ENCODE data around the gene EPHA3.
"Not testable (repeated sequence)": the region's sequence is repeated elsewhere in the genome, so short reads cannot be mapped to it uniquely, and the experiment has no call there.

The EPHA3 gene

DNA sequence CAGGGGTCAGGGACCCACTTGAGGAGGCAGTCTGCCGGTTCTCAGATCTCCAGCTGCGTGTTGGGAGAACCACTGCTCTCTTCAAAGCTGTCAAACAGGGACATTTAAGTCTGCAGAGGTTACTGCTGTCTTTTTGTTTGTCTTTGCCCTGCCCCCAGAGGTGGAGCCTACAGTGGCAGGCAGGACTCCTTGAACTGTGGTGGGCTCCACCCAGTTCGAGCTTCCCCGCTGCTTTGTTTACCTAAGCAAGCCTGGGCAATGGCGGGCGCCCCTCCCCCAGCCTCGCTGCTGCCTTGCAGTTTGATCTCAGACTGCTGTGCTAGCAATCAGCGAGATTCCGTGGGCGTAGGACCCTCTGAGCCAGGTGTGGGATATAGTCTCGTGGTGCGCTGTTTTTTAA lies 243.5 kb downstream of the EPHA3 start:
- not testable (repeated sequence) for DNase-seq (ENCODE audit: insufficient read length, low spot score); FAIRE-seq

DNA sequence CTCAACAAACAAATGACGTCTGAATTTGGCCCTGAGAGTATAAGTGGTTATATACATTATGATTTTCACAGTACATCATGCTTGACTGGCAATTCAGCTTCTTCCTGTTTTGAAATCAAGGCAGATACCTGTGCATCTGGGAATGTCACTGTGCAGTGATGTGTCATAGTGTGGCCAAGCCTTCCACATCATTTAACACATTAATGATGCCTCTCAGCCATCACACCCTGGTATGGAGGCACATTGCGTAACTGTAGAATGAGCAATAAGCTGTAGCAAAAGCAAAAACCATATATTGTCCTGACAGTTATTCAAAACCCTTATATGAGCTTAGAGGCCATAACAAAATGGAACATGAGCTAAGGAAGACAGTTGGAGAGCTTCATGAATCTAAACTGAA lies 246.0 kb downstream of the EPHA3 start:
- DNase-seq (ENCODE audit: insufficient read length, low spot score) (peak; percentile 0), FAIRE-seq (no peak)

DNA sequence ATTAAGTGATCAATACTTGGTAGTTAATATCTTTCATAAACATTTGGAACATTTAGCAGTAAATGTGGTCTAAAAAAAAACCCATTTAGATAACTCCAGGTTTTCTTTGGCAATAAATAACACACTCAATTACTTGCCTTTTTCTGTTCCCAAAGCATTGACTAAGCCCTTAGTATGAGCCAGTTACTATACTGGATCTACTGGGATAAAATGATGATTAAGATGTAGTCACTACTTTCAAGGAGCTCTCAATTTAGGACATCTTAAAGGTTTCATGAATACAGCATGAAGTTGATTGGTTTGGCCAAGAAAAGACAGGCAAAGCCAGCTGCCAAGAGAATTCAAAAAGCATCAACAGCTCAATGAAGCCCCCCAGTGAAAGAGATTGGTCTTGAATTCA lies 250.9 kb downstream of the EPHA3 start:
- DNase-seq (ENCODE audit: insufficient read length, low spot score), result no peak
- FAIRE-seq, result no peak

DNA sequence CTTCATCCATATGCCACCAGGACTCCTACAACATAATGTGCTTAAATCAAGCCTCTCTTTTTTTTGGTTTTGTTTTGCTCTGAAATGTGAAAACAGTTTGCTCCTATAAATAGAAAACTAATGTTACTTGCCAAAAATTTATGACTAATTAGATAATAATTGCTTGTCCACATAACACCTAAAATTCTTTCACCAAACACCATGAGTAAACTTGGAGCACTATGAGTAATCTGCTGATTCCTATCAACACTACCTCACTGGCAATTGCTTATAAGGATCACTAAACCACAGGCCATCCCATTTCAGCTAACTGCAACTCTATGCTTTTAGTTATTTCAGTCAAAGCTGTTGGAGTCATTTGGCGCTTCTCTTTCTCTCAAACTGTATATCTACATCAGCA lies 252.7 kb downstream of the EPHA3 start:
- DNase-seq (ENCODE audit: insufficient read length, low spot score), result no peak
- no peak for FAIRE-seq

DNA sequence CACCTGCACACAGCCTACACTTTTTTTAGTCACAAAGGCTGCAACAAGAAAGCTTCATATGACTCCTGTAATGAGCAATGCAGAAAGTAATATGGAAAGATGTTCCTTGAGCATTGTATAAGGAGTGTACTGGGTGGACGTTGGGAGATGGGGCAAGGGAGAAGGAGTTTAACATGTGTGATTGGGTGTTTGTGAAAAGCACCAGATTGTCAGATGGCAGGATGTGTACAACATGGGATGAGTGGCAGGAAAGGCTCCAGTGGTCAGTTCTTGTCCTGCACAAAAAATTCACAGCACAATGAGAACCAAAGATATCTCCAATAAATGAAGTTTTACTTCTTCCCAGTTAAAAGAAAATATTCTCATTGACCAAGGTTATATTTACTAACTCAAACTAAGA lies 255.1 kb downstream of the EPHA3 start:
- no peak for DNase-seq (ENCODE audit: insufficient read length, low spot score)
- no peak for FAIRE-seq

DNA sequence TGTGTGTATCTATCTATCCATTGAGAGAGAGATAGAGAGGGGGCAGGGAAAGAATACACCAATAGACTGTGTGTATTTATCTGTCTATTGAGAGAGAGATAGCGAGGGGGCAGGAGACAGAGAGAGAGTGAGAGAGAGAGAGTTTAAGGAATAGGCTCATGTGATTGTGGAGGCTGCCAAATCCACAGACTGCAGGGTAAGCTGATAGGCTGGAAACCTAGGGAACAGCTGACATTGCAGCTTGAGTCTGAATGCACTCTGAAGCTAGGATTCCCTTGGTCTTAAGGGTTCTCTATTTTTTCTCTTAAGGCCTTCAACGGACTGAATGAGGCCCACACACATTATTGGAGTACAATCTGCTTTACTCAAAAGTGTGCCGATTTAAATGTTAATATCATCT lies 255.8 kb downstream of the EPHA3 start:
- DNase-seq (ENCODE audit: insufficient read length, low spot score) (no peak), FAIRE-seq (no peak)

DNA sequence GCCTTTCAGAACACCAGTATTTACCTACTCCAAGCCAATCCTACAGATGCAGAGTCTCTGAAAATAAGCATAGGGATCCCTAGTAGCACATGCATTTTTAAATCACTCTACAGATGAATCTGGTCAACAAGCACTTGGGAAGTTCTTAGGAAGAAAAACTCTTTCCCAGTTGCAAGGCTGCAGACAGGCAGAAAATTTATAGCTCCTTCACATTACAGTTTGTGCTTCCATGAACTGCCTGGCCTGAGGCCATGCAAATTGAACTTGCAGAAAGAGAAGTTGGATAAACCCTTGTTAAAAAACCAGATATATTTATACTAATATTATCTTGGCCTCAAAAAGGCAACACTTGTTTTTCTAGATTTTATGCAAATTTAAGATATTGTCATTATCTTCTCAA lies 256.9 kb downstream of the EPHA3 start:
- FAIRE-seq, result no peak
- DNase-seq (ENCODE audit: insufficient read length, low spot score), result no peak

DNA sequence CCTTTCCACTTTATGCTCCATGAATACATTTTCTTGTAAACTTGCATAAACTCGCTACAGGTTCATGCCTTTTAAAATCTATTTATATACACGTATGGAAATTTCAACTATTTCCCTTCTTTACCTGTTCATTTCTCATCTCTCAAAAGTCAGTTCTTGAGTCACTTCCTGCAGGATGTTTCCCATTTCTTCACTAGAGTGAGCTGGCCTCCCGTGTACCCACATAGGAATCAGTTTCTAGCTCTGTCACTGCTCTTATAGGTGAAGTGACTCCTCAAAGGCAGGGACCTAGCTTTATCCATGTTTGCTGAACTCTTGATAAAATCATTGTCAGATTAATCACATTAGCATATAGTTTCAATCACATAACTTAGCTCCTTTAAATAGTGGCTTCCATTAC lies 259.7 kb downstream of the EPHA3 start:
- FAIRE-seq, result no peak
- no peak for DNase-seq (ENCODE audit: insufficient read length, low spot score)

DNA sequence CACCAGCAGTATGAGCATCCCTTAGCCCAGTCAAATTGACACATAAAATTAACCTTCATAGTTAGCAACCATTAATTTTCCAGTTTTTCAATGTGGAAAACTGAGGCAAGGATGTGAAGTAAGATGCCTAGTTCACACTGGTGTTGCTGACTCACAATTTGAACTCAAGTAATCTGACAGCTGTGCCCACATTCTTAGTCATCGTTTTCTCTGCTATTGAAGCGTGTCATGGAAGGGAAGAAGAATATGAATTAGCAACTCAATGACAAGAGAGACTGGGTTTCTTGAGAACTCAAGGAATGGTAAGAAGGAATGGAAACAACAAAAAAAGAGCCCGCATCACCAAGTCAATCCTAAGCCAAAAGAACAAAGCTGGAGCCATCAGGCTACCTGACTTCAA lies 261.4 kb downstream of the EPHA3 start:
- no peak for FAIRE-seq

DNA sequence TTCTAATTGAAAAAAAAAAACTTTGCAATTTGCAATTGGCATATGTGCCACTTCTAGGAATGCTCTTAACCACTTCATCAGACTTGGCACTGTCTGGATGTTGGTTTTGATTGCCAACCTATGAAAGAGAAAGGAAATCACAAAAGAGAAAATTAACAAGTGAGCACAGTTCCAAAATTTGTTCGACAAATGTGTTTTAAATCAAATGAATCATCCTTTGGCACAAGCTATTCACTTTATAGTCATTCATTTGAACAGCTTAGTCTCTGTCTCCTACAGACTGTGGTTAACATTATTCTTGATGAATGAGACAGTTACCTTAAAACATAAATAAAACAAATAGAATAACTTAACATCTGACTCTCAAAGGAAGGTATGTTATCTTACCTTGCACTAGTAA lies 265.0 kb downstream of the EPHA3 start:
- FAIRE-seq (no peak), DNase-seq (ENCODE audit: insufficient read length, low spot score) (no peak)

More for the DNA sequence above, 261.4 kb downstream of the EPHA3 start:
- DNase-seq (ENCODE audit: insufficient read length, low spot score), result no peak

DNA sequence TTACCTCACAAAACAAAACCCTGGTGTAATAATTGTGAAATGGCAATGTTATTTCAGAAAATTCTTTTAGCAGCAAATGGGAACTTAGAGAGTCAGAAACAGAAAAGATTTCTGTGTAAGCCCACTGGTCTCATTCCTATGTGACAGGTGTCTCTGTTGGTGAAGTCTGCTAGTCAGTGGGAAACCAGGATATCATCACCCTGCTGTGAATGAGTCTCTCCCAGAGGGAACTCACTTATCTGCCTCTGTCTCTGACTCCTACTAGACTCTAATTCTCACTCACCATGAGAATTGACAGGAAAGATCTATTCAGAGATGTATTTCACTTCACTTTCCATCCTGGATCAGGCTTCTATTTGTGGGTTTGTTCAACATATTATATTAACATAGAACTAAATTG lies 266.0 kb downstream of the EPHA3 start:
- DNase-seq (ENCODE audit: insufficient read length, low spot score), result no peak
- no peak for FAIRE-seq

DNA sequence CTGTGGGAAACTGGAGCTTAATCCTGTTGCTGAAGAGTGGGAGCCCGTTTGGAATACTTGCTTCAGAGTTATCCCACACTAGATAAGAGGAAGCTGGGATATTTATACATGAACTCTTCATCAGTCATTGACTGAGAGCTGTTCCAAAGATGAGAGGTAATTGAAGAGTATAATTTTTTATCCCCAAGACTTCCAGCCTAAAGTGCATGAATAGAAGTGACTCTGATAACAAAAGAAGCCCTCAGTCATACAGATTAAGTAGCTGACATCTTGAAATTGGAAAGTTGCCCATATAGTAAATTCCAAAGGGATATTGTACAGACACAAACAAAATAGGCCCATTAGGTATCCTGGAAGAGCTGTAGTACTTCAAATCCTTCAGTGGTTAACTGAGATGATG lies 268.0 kb downstream of the EPHA3 start:
- DNase-seq (ENCODE audit: insufficient read length, low spot score), result no peak
- FAIRE-seq, result no peak

DNA sequence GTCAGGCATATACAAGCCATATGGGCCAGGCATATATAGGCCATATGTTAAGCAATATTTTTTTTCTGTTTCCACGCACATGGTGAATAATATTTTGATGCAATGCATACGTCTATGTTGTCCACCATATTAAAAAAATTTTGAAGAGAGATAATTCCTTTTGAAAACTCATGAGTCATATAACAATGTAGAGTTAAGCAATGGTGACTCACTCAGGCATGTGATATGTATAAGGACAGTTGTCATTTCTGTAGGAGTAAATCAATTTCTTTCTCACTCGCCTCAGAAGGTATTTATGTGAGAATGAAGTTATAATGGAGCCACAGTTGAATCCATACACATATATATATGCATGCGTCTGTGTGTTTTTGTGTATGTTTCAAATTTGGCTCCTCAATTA lies 272.6 kb downstream of the EPHA3 start:
- DNase-seq (ENCODE audit: insufficient read length, low spot score), result peak; percentile 10
- FAIRE-seq, result no peak

DNA sequence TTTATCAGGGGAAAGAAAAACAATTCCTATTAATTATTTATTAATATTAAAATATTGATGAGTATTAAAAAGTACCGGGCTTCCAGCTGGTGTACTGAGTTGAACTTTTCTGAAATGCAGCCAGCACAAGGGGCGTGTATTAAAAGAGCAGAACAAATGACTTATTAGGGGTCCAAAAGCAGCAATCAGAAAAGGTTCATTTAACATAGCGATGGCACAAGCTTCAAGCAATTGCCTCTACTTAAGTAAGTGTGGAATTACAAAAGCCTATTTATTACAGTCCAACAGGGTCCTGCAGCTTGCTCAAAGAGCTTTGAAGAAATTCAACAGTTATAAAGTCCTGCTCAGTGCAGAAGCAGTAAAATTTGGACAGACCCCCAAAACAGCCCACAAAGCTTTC lies 285.6 kb downstream of the EPHA3 start:
- FAIRE-seq, result no peak
- DNase-seq (ENCODE audit: insufficient read length, low spot score), result no peak

DNA sequence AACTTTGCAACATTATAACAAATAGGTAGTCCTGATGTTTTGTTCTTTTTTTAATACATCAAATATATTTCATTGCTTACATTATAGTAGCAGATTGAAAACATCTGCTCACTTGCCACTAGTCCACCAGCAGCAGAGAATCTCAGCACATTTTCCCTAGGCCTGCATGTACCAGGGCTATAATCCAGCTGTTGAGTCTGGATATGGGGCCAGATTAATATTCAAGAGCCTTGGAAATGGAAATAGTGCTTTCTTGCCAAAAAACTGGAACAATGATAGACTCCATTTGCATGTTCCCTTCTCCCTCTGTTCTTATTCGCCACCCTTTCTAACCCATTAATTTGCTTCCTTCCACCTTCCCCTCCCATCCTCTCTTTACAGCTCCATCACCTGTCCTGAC lies 288.0 kb downstream of the EPHA3 start:
- DNase-seq (ENCODE audit: insufficient read length, low spot score) (no peak), FAIRE-seq (no peak)

DNA sequence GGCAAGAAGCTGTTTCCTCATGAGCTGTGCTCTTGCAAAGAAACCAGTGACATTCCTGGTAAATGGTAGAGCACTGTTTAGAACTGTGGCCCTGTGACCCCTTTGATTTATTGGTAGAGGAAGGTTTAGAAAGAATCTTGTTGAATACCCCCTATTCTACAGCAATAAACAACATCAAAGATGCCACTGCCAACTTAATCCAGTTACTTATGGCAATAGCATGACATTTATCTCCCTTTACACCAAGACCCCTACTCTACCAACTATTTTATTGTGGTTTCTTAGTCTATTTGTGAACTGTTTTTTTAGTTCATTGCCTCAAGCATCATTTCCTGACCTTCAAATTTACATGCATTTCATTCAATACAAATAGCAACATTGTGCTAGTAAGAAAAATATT lies 288.6 kb downstream of the EPHA3 start:
- FAIRE-seq, result no peak
- DNase-seq (ENCODE audit: insufficient read length, low spot score), result no peak

DNA sequence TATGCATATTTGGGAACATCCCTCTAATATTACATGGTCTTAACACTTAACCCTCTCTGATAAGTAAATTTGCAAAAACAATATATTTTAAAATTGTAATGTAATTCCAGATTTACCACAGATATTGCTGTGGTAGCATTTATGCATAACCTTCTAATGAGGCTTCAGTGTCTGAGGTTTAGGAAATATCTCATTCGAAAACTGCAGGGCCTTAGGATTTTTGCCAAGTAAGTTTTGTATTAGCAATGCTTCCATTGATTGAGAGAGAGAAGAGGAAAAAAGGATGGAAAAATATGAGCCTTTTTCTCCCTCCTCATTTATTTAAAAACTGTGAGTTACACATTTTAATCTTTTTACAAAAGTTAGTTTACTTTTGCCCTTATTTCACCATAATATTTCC lies 294.6 kb downstream of the EPHA3 start:
- FAIRE-seq (no peak), DNase-seq (ENCODE audit: insufficient read length, low spot score) (no peak)

DNA sequence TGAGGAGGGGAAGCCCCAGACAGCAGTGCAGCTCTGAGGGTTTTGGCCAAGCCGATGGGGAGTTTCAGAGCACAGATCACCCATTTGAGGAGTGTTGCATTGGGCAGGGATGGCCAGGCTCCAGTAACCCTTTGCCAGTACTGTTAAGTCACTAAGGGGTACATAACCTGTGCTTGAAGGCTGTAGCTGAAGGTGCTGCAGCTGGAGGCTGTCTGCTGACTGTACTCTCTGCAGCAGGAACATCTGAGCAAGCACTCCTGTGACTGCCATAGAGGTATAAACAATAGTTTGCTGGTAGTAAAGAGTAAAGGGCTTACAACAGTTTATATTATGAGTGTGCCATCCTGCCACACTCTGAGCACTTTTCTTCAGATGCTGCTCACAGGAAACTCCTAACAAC lies 297.8 kb downstream of the EPHA3 start:
- DNase-seq (ENCODE audit: insufficient read length, low spot score), result no peak
- no peak for FAIRE-seq

DNA sequence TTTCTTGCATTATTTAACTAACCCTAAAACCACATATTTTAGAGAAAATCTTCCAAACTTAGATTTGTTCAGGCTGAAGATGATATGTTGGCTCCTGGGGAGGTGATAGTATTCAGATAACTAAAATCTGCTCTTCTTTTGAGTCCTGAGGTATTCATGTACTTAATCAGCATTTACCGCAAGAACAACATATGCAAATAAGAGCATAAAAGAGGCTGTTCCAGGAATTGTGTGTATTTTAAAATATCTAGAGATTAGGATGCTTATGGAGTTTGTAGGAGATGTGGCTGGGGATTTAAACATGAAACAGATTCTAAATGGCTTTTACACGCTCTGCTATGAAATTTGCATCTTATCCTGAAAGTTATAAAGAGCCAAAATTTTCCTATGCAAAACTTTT lies 298.2 kb downstream of the EPHA3 start:
- no peak for FAIRE-seq
- no peak for DNase-seq (ENCODE audit: insufficient read length, low spot score)

DNA sequence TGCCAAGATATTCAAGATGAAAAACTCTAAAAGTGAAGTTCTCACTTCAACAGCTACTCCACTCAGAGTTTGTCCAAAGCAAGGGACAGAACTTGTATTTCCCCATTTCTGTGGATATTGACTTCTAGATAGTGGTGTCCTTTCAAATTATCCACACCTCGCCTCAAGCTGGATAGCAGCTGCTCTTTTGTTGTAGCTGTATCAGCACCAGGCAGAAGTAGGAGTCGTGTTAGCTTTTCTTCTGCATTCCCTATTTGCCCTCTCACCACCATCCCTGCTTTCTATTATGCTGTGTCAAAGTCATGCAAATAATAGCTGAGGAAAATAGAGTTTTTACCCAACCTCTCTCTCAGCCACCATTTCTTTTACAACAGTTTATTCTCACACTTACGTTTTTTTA lies 303.8 kb downstream of the EPHA3 start:
- DNase-seq (ENCODE audit: insufficient read length, low spot score) (no peak), FAIRE-seq (no peak)

DNA sequence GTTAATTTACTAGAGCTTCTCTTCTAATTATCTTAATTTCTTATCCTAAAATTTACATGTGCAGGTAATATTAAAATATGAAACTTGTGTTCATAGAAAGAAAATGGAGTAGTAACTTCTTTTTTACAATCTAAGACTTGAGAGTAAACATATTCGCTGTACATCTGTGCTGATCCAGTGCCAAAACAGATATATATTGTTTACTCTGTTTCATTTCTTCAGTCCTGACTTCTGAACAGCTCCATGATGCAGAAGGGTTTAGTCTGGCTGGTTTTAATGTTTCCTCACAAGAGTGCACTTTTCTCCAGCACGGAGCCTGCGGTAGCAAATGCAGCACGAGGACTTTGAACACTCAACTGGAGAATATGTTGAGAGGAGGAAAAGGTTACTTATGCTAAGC lies 306.8 kb downstream of the EPHA3 start:
- DNase-seq (ENCODE audit: insufficient read length, low spot score), result no peak

DNA sequence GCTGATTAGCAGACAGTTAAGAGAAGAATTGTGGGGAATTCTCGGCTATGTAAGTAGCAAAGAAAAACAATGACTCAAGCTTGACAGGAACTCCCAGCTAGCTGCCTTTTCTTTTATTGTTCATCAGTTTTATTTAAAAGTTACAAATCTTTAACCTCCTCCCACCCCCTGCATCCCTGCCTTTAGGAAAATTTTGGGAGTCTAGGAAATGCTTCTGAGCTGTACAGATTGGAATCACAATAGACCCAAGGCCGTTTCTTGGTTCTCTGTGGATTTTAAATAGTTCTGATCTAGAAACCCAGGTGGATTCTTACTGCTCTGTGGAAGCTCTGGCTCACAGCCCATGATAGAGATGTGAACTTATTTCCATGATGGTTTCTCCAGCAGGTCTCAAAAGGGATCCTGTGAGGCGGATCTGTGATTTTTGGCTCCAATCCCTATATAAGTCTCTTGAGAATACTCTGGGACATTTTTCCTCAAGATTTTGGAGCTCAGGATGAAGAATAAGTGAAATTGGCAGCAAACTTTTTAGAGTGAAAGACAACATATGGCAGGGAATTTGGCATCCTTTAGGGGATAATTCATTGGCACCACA lies 312.3 kb downstream of the EPHA3 start:
- DNase-seq (ENCODE audit: insufficient read length, low spot score) (no peak), FAIRE-seq (no peak)

More for the DNA sequence above, 306.8 kb downstream of the EPHA3 start:
- no peak for FAIRE-seq

DNA sequence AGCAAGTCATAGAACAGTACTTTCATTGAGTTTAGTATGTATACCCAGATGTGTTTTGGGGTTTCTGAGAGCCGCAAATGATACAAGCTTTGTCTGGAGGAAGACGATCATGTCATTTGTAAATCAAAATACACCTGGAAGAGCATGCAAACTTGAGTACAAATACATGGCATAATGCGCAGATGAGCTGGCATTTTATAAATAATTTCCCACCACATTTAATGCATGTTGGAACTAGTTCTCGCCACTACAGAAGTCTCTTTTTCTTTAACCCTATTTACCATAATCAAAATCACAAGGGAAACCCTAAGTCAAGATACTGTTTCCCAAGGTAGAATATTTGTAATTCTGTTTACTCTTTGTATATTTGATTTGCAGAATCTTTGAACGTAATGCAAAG lies 318.6 kb downstream of the EPHA3 start:
- FAIRE-seq, result no peak

More for the DNA sequence above, 318.6 kb downstream of the EPHA3 start:
- DNase-seq (ENCODE audit: insufficient read length, low spot score), result no peak

All from HTR-8/SVneo (cell line).